ENCODE data around the gene NUDT15. TPM values are rescaled to one million over a fixed set of nuclear protein-coding genes. Genes with fewer than 3 reads are reported as not detected.

NUDT15 gene
- total RNA-seq, 4 donors from 2014 or later: 6.8 to 13.3 (median 10.5) TPM

DNA sequence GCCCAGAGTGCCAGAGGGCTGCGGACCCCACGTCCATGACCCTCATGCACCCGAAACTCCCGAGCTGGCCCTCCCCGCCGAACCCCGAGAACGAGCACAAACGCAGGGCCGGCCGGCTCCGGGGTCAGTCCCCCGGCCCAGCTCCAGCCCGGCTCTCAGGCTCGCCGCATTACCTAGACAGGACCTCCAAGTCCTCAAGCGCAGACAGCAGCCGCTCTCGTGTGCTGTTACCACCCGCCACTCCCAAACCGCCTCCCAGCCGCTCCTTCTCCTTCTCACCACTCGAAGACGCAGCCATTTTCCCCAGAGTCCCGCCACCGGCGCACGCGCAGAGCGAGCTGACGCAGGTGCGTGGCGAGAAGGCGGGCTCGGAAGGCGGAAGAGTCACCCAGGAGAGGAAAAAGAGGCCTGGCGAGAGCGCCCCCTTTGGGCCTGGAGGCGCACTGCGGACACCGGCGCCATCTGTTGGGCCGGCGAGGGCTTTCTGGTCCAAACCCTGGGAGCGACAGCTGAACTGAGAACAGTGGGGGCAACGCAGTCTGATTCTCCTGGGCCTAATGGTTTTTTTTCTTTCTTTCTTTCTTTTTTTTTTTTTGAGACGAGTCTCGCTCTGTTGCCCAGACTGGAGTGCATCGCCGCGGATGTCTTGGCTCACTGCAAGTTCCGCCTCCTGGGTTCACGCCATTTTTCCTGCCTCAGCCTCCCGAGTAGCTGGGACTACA, 57.4 kb downstream of the NUDT15 start, which contains the start of gene MED4:
Gene MED4 (minus strand): TSS at position 324 of the 722 bp plus-strand sequence. CDS start 26 bp downstream, at position 298.
- DNase-seq (ENCODE audit: low spot score in 2 of 2): peak; percentile 93 to 99
- H3K4me3 ChIP-seq (ENCODE audit: low read depth, poor library complexity, severe bottlenecking): peak within 1 kb of the TSS; percentile 94
- intact Hi-C loops (cut with DNase I; ENCODE audit: low total_unique reads): no loop called here
- 10 to 12% methylated on average over 43 to 54 of the region's 54 CpGs for WGBS, 2 donors
- peak in 1 of 2 donors; percentile 64 for TF ChIP-seq POLR2A (IDR thresholded peaks at IDR 0.05)
- TF ChIP-seq, protein P1, sequence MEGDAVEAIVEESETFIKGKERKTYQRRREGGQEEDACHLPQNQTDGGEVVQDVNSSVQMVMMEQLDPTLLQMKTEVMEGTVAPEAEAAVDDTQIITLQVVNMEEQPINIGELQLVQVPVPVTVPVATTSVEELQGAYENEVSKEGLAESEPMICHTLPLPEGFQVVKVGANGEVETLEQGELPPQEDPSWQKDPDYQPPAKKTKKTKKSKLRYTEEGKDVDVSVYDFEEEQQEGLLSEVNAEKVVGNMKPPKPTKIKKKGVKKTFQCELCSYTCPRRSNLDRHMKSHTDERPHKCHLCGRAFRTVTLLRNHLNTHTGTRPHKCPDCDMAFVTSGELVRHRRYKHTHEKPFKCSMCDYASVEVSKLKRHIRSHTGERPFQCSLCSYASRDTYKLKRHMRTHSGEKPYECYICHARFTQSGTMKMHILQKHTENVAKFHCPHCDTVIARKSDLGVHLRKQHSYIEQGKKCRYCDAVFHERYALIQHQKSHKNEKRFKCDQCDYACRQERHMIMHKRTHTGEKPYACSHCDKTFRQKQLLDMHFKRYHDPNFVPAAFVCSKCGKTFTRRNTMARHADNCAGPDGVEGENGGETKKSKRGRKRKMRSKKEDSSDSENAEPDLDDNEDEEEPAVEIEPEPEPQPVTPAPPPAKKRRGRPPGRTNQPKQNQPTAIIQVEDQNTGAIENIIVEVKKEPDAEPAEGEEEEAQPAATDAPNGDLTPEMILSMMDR (IDR thresholded peaks at IDR 0.05): peak in 2 of 3 donors; percentile 49 to 99

DNA sequence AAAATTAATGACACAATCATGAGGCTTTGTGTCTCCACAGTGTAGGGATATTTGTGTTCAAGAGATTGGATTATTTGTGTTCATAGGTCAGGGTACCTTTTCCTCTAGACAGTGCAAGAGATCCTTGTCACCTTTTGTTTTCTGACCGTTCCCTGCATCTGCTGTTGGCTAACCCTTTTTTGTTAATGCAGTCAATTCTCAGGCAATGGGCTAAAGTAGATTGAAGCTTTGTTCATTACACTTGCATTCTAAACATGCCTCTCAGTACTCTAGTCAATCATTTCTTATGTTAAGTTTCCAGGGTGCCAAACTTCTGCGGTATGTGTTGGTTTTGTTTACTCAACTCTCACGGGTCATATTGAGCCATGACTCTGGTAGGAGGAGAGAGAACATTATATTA, 59.1 kb downstream of the NUDT15 start:
- intact Hi-C loops (cut with DNase I; ENCODE audit: low total_unique reads): no loop called here
- TF ChIP-seq POLR2A (IDR thresholded peaks at IDR 0.05): no peak
- TF ChIP-seq, protein P1 (IDR thresholded peaks at IDR 0.05): no peak
- no peak overlapping the region for H3K4me3 ChIP-seq (ENCODE audit: low read depth, poor library complexity, severe bottlenecking)
- DNase-seq (ENCODE audit: low spot score in 2 of 2): no peak
- 60 to 64% methylated on average over 3 of the region's 3 CpGs for WGBS, 2 donors

Other genes starting within 250 kb of the NUDT15 start
- gene SUCLA2, start 36.5 kb upstream of the NUDT15 start, total RNA-seq: 10 to 100 TPM; 27.4 to 39.3 (median 35.4) TPM
- 10 to 100 TPM; 33.1 to 49.6 (median 37.7) TPM for gene MED4, start 57.4 kb downstream of the NUDT15 start, total RNA-seq
- 100 to 1,000 TPM; 749 to 856 (median 792) TPM for gene ITM2B, start 195.5 kb downstream of the NUDT15 start, total RNA-seq